ENCODE measurements around the gene TNNC1. TPM values are rescaled to one million over a fixed set of nuclear protein-coding genes. Genes with fewer than 3 reads are reported as not detected.

Gene TNNC1
- total and polyA plus RNA-seq, 2 donors (not counting 1 experiment from before 2014, with no cell fraction given), result 1.1 to 5.4 TPM

- no peak for TF ChIP-seq CTCF (IDR thresholded peaks at IDR 0.05)
- no peak for TF ChIP-seq EZH2 (IDR thresholded peaks at IDR 0.05; ENCODE audit: borderline replicate concordance, insufficient read depth, low read depth, low read length, poor library complexity, severe bottlenecking)
Measured at GRCh38 chr3:52494886-52495495, 41.1 kb upstream of the TNNC1 start, which contains the start of gene STAB1. Gene STAB1 (plus strand): TSS chr3:52495338. CDS start chr3:52495414, 76 bp downstream.

GRCh38 chr3:52494445-52494844 is 40.6 kb upstream of the TNNC1 start:
- H3K9me3 ChIP-seq (ENCODE audit: control extremely low read depth in 1 of 3, control insufficient read depth in 2 of 3, insufficient read depth in 1 of 3, low read length in 2 of 3), result no peaks in the 10 kb centered on the region
- no peaks in the 10 kb centered on the region for H3K79me2 ChIP-seq (ENCODE audit: control insufficient read depth, insufficient read depth, low read length)
- H3K4me3 ChIP-seq (ENCODE audit: control extremely low read depth in 1 of 5, extremely low read depth in 1 of 5, insufficient read depth in 1 of 5, low read depth in 2 of 5, low read length in 4 of 5), result no peak overlapping the region
- Mint-ChIP-seq H3K4me3 (no peak overlapping the region), H3K27me3 (no peaks in the 10 kb centered on the region), H3K27ac (peak overlapping the region; percentile 20), H3K4me1 (peaks cover 15% of the 10 kb centered on the region), H3K9me3 (ENCODE audit: insufficient read depth) (no peaks in the 10 kb centered on the region)
- intact Hi-C loops (cut with micrococcal nuclease), result no loop called here
- H4K20me1 ChIP-seq (ENCODE audit: control insufficient read depth, insufficient read depth, low read length, poor library complexity, severe bottlenecking), result no peaks in the 10 kb centered on the region
- no peak for DNase-seq
- POLR2A ChIA-PET, result no interaction called here
- peaks cover 0 to 29% of the 10 kb centered on the region in 2 experiments for H3K36me3 ChIP-seq (replicated peaks in 1 of 2; ENCODE audit: control extremely low read depth in 1 of 2, control insufficient read depth in 1 of 2, extremely low read depth in 1 of 2, insufficient read depth in 2 of 2, low read length in 1 of 2)
- no peak overlapping the region for H3K27ac ChIP-seq (ENCODE audit: low read length in 2 of 2)
- CTCF ChIA-PET, result interaction anchor here (1.0 kb wide), 1 partner anchor 15 kb away, joined by 3 read pairs; no protein-coding TSS in a partner anchor
- no peak for TF ChIP-seq EZH2 (IDR thresholded peaks at IDR 0.05; ENCODE audit: borderline replicate concordance, insufficient read depth, low read depth, low read length, poor library complexity, severe bottlenecking)
- no peak for TF ChIP-seq CTCF (IDR thresholded peaks at IDR 0.05)
- H3K4me2 ChIP-seq (replicated peaks; ENCODE audit: low read depth, low read length, poor library complexity, severe bottlenecking), result no peak overlapping the region
- no peak for ATAC-seq (ENCODE audit: low read depth)
- no peak overlapping the region for H2AFZ ChIP-seq (ENCODE audit: insufficient read depth, low read depth, low read length, poor library complexity, severe bottlenecking)
- peaks cover 11 to 17% of the 10 kb centered on the region in 2 donors for H3K4me1 ChIP-seq (ENCODE audit: control insufficient read depth in 2 of 2, insufficient read depth in 2 of 2, low read length in 2 of 2)
- no peaks in the 10 kb centered on the region for H3K27me3 ChIP-seq (replicated peaks in 1 of 4; ENCODE audit: control extremely low read depth in 1 of 4, control insufficient read depth in 3 of 4, insufficient read depth in 4 of 4, low read length in 3 of 4)
- no peak overlapping the region for H3K9ac ChIP-seq (ENCODE audit: low read length)
- 88% methylated on average over 6 of the region's 7 CpGs for WGBS (ENCODE audit: insufficient coverage)

More at GRCh38 chr3:52494886-52495495, 41.1 kb upstream of the TNNC1 start, which contains the start of gene STAB1:
- intact Hi-C loops (cut with micrococcal nuclease), result no loop called here
- DNase-seq (no peak), ATAC-seq (ENCODE audit: low read depth) (no peak)
- CTCF ChIA-PET, result no interaction called here
- POLR2A ChIA-PET, result no interaction called here
- Mint-ChIP-seq H3K27me3 (no peaks in the 10 kb centered on the region), H3K9me3 (ENCODE audit: insufficient read depth) (no peaks in the 10 kb centered on the region), H3K4me1 (peaks cover 15% of the 10 kb centered on the region), H3K4me3 (no peak within 1 kb of the TSS), H3K27ac (peak within 1 kb of the TSS; percentile 20)
- WGBS (ENCODE audit: insufficient coverage), result 37% methylated on average over 25 of the region's 25 CpGs
- Histone ChIP-seq H4K20me1 (ENCODE audit: control insufficient read depth, insufficient read depth, low read length, poor library complexity, severe bottlenecking) (no peaks in the 10 kb centered on the region), H3K27ac (ENCODE audit: low read length in 2 of 2) (no peak within 1 kb of the TSS), H3K79me2 (ENCODE audit: control insufficient read depth, insufficient read depth, low read length) (no peaks in the 10 kb centered on the region), H3K4me3 (ENCODE audit: control extremely low read depth in 1 of 5, extremely low read depth in 1 of 5, insufficient read depth in 1 of 5, low read depth in 2 of 5, low read length in 4 of 5) (no peak within 1 kb of the TSS), H3K27me3 (replicated peaks in 1 of 4; ENCODE audit: control extremely low read depth in 1 of 4, control insufficient read depth in 3 of 4, insufficient read depth in 4 of 4, low read length in 3 of 4) (no peaks in the 10 kb centered on the region), H2AFZ (ENCODE audit: insufficient read depth, low read depth, low read length, poor library complexity, severe bottlenecking) (no peak within 1 kb of the TSS), H3K9me3 (ENCODE audit: control extremely low read depth in 1 of 3, control insufficient read depth in 2 of 3, insufficient read depth in 1 of 3, low read length in 2 of 3) (no peaks in the 10 kb centered on the region), H3K9ac (ENCODE audit: low read length) (no peak within 1 kb of the TSS), H3K4me2 (replicated peaks; ENCODE audit: low read depth, low read length, poor library complexity, severe bottlenecking) (no peak within 1 kb of the TSS), H3K36me3 (replicated peaks in 1 of 2; ENCODE audit: control extremely low read depth in 1 of 2, control insufficient read depth in 1 of 2, extremely low read depth in 1 of 2, insufficient read depth in 2 of 2, low read length in 1 of 2) (peaks cover 0 to 24% of the 10 kb centered on the region in 2 experiments), H3K4me1 (ENCODE audit: control insufficient read depth in 2 of 2, insufficient read depth in 2 of 2, low read length in 2 of 2) (peaks cover 11 to 17% of the 10 kb centered on the region in 2 donors)
